Measurements from ENCODE around the gene TXNDC16.

Gene TXNDC16

DNA sequence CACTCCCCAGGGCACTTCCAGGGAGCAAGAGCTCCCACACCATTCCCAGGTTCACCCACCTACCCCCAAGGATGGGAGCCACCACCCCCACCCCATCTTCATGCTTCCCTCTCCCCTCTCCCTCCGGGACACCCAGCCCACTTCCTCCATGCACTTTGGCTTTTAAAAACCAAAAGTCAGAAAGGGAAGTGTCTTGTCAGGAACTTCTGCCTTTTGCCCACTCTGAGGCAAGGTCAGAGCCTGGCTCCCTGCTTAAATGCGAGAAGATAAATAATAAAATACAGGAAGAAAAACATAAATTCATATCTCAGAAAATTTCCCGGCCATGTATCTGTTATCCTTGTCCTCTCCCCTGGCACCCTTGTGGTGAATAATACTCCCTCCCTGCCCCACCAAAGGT is 156.6 kb downstream of the TXNDC16 start:
- DNase-seq (ENCODE audit: low read depth in 2 of 3, low spot score in 1 of 3) = no peak

DNA sequence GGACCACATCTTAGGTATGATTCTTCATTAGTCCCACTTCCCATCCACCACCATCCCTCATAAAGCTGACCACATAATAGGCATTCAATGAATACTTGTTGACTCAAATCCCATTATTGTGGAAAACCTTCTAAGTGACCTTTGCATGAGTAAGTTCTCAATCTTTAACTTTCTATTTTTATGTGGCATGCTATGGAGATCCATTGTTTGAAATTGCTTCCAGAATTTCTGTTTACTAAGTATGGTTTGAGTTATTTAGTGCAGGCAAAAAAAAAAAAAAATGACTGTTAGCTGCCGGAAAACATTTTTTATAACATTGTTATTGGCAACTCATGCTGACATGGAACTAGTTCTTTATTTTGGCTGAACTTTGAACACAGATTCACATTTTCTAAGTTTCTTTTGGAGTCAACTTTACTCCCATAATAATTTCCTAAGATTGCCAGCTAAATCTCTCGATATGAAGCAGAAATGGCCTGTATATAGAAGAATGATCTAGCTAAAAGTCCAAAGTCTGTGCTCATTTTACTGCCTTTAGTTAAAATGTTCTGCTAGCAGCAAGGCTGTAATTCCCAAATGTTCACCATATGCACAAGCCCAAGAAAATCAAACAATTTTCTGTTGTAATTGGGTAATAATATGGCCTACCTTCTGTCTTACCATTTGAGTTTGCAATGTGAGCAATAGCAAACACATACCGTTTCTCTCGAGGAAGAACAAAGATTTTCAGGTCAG is 160.3 kb downstream of the TXNDC16 start:
- DNase-seq (ENCODE audit: low read depth in 2 of 3, low spot score in 1 of 3) = no peak
